Measurements from ENCODE around the gene TOP3B. TPM values are rescaled to one million over a fixed set of nuclear protein-coding genes. Genes with fewer than 3 reads are reported as not detected.

The TOP3B gene
- total RNA-seq, 4 donors from 2014 or later, result 8.2 to 15.7 (median 14.2) TPM

DNA sequence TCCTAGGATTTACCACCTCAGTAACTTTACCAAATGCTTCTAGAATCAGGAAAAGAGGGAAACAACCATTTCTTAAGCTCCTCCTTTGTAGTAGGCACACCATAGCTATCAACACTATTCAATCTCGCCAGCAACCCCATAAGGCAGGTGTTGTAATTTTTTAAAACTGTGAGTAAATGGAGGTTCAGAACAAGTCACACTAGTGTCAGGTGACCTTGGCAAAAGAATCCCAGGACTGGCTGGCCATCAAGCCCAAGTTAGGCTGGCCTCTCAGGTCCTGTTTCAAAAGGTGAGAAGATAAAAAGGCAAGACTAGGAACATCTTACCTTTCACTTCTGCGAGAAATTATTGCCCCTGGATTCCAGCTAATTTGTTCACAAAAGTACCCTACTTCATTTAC is 713 bp downstream of the TOP3B start:
- TF ChIP-seq, protein P1, sequence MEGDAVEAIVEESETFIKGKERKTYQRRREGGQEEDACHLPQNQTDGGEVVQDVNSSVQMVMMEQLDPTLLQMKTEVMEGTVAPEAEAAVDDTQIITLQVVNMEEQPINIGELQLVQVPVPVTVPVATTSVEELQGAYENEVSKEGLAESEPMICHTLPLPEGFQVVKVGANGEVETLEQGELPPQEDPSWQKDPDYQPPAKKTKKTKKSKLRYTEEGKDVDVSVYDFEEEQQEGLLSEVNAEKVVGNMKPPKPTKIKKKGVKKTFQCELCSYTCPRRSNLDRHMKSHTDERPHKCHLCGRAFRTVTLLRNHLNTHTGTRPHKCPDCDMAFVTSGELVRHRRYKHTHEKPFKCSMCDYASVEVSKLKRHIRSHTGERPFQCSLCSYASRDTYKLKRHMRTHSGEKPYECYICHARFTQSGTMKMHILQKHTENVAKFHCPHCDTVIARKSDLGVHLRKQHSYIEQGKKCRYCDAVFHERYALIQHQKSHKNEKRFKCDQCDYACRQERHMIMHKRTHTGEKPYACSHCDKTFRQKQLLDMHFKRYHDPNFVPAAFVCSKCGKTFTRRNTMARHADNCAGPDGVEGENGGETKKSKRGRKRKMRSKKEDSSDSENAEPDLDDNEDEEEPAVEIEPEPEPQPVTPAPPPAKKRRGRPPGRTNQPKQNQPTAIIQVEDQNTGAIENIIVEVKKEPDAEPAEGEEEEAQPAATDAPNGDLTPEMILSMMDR (IDR thresholded peaks at IDR 0.05 in 4 of 5, conservative IDR thresholded peaks at IDR 0.05 in 1 of 5), result no peak
- TF ChIP-seq POLR2A (IDR thresholded peaks at IDR 0.05), result no peak
- Histone ChIP-seq H3K36me3 (no peaks in the 10 kb centered on the region), H3K27me3 (no peaks in the 10 kb centered on the region), H3K9me3 (no peaks in the 10 kb centered on the region), H3K27ac (peak overlapping the region; percentile 75 to 92 (median 88)), H3K4me3 (peak overlapping the region; percentile 77 to 100 (median 90)), H3K4me1 (peaks cover 12 to 18% of the 10 kb centered on the region in 2 donors)
- DNase-seq (peak in 1 of 2 donors; percentile 32), ATAC-seq (peak; percentile 75 to 82)
- in situ Hi-C loops (cut with MboI; ENCODE audit: low sequenced_read_pairs in 4 of 4), result no loop called here
- intact Hi-C loops (cut with DNase I; ENCODE audit: low total_unique reads), result no loop called here

DNA sequence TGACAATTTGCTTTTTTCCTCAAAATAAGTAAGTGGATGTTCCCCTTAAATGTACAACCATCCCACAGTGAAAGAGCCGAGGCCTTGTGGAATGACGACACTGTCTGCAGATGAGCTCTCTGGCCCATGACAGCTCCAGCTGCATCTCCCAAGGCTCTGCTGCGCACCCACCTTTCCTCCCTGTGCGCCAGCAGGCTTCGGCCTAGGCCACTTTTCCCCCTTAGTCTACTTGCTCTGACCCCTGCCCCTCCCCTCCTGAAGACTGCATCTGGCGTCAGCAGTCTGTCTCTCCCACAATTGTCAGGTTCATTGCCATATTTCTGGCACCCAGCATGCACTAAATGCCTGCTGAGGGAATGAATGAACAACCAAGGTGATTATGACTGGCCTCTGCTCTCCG is 2.0 kb downstream of the TOP3B start:
- Histone ChIP-seq H3K36me3 (no peaks in the 10 kb centered on the region), H3K27ac (peak overlapping the region in 1 of 4 donors; percentile 92), H3K27me3 (no peaks in the 10 kb centered on the region), H3K4me3 (no peak overlapping the region), H3K9me3 (no peaks in the 10 kb centered on the region), H3K4me1 (peaks cover 12 to 18% of the 10 kb centered on the region in 2 donors)
- intact Hi-C loops (cut with DNase I; ENCODE audit: low total_unique reads) (no loop called here), in situ Hi-C loops (cut with MboI; ENCODE audit: low sequenced_read_pairs in 4 of 4) (no loop called here)
- DNase-seq, result no peak
- TF ChIP-seq, protein P1 (IDR thresholded peaks at IDR 0.05 in 4 of 5, conservative IDR thresholded peaks at IDR 0.05 in 1 of 5), result no peak
- TF ChIP-seq POLR2A (IDR thresholded peaks at IDR 0.05), result no peak
- no peak for ATAC-seq

DNA sequence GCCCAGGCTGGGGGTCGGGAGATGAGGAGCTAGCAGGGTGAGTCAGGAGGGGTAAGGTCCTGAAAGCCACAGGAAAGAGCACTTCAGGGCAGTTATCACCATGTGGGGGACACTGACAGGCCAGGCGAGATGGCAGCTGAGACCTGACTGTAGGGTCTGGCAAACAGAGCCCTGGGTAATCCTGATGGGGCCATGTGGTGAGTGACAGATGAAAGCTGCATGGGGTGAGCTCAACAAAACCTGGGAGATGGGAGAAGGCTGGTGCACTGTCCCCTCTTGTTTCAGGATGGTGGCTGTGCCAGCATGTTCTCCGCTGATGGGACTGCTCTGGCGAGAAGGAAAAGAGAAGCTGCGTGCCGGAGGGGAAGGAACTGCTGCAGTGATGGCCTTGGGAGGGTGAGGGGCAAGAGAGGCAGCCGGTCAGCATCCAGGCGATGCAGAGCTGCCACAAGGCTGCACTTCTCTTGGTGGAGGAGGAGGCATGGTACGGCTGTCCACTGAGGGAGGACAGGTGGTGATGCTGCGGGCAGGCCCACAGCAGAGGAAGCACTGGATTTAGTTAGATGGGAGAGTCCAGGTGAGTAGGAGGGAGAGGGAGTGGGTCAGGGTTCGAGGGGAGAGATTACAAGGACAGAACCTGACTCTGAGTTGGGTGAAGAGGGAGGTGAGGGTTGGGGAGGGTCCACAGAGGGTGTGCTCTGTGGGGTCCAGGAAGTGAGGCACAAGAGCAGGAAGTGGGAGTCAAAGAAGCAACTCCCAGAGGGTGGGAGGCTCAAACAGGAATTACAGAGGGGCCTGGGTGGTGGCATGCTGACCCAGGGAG is 3.8 kb downstream of the TOP3B start:
- TF ChIP-seq POLR2A (IDR thresholded peaks at IDR 0.05), result no peak
- TF ChIP-seq, protein P1 (IDR thresholded peaks at IDR 0.05 in 4 of 5, conservative IDR thresholded peaks at IDR 0.05 in 1 of 5), result no peak
- DNase-seq (no peak), ATAC-seq (no peak)
- H3K36me3 ChIP-seq, result peaks cover 0 to 15% of the 10 kb centered on the region in 2 donors
- H3K27ac ChIP-seq, result no peak overlapping the region
- H3K4me1 ChIP-seq, result peaks cover 12 to 18% of the 10 kb centered on the region in 2 donors
- no peak overlapping the region for H3K4me3 ChIP-seq
- in situ Hi-C loops (cut with MboI; ENCODE audit: low sequenced_read_pairs in 4 of 4) (no loop called here), intact Hi-C loops (cut with DNase I; ENCODE audit: low total_unique reads) (no loop called here)
- H3K9me3 ChIP-seq, result no peaks in the 10 kb centered on the region
- H3K27me3 ChIP-seq, result no peaks in the 10 kb centered on the region

DNA sequence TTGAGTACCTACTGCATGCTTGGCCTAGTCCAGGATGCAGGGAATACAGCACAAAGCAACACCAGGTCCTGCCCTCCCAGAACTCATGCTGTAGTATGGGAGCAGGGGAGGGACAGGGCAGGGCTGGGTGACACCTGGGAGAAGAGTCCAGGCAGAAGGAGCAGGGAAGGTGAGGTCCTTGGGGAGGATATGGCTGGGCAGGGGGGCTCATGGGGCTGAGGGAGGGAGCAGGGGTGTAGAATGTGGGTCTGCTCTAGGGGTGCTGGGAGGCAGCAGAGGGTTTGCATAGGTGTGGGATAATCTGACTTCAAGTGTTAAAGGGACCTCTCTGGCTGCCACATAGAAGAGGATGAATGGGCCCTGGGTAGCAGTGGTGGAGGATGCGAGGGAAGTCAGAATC is 4.8 kb downstream of the TOP3B start:
- Histone ChIP-seq H3K27ac (no peak overlapping the region), H3K9me3 (no peaks in the 10 kb centered on the region), H3K27me3 (no peaks in the 10 kb centered on the region), H3K36me3 (peaks cover 0 to 25% of the 10 kb centered on the region in 2 donors), H3K4me3 (no peak overlapping the region), H3K4me1 (peaks cover 12 to 18% of the 10 kb centered on the region in 2 donors)
- ATAC-seq, result no peak
- TF ChIP-seq, protein P1 (IDR thresholded peaks at IDR 0.05 in 4 of 5, conservative IDR thresholded peaks at IDR 0.05 in 1 of 5), result no peak
- no peak for TF ChIP-seq POLR2A (IDR thresholded peaks at IDR 0.05)
- no peak for DNase-seq
- intact Hi-C loops (cut with DNase I; ENCODE audit: low total_unique reads) (no loop called here), in situ Hi-C loops (cut with MboI; ENCODE audit: low sequenced_read_pairs in 4 of 4) (no loop called here)

Data from gastrocnemius medialis (tissue), 4 donors.